PFSK-1 (cell line): ENCODE measurements around the gene ACBD3.

Source experiments
- FOXP2 ChIP-seq: optimal IDR thresholded peaks from 2 replicates; pipeline ENCODE3; 2011; ENCODE audit warnings: borderline replicate concordance, control low read depth, inconsistent platforms; ENCODE audit not compliant: insufficient read depth; ENCODE audit errors: extremely low read length, extremely low read depth
- POLR2AphosphoS5 ChIP-seq: IDR thresholded peaks from 2 replicates; pipeline ENCODE4 v1.6.1; 2012; ENCODE audit warnings: low read depth, mild to moderate bottlenecking, control low read depth, low read length, moderate library complexity
- REST ChIP-seq, 2 experiments: IDR thresholded peaks; 2 replicates each; pipeline versions ENCODE4 v1.6.1 to v1.8.0; 2011 to 2012; ENCODE audit warnings: low read depth in 2 of 2, low read length in 2 of 2, control low read depth in 1 of 2, inconsistent platforms in 1 of 2, mild to moderate bottlenecking in 1 of 2, moderate library complexity in 1 of 2; ENCODE audit not compliant: insufficient read depth in 1 of 2
- SIN3A ChIP-seq: IDR thresholded peaks from 2 replicates; pipeline ENCODE4 v1.6.1; 2012; ENCODE audit warnings: mild to moderate bottlenecking, low read length, moderate library complexity, borderline replicate concordance; ENCODE audit not compliant: insufficient read depth
- TAF1 ChIP-seq: IDR thresholded peaks from 2 replicates; pipeline ENCODE4 v1.6.1; 2012; ENCODE audit warnings: low read length, control low read depth, borderline replicate concordance; ENCODE audit not compliant: insufficient read depth

ACBD3 gene

GRCh38 chr1:226095286-226095685, 91.3 kb downstream of the ACBD3 start:
- no peak for TF ChIP-seq POLR2AphosphoS5
- no peak for TF ChIP-seq TAF1
- TF ChIP-seq FOXP2, result no peak
- TF ChIP-seq SIN3A, result no peak
- no peak for TF ChIP-seq REST (IDR thresholded peaks at IDR 0.05; ENCODE audit: insufficient read depth in 1 of 2, low read depth in 2 of 2, low read length in 2 of 2)
